Measurements from ENCODE around the gene TPST1. TPM values are rescaled to one million over a fixed set of nuclear protein-coding genes. Genes with fewer than 3 reads are reported as not detected.

TPST1 gene
- total and polyA plus RNA-seq, 2 of the 8 experiments (the other 6 are each of a cell fraction or from before 2014, with no cell fraction given): 8.2 to 18.4 TPM

DNA sequence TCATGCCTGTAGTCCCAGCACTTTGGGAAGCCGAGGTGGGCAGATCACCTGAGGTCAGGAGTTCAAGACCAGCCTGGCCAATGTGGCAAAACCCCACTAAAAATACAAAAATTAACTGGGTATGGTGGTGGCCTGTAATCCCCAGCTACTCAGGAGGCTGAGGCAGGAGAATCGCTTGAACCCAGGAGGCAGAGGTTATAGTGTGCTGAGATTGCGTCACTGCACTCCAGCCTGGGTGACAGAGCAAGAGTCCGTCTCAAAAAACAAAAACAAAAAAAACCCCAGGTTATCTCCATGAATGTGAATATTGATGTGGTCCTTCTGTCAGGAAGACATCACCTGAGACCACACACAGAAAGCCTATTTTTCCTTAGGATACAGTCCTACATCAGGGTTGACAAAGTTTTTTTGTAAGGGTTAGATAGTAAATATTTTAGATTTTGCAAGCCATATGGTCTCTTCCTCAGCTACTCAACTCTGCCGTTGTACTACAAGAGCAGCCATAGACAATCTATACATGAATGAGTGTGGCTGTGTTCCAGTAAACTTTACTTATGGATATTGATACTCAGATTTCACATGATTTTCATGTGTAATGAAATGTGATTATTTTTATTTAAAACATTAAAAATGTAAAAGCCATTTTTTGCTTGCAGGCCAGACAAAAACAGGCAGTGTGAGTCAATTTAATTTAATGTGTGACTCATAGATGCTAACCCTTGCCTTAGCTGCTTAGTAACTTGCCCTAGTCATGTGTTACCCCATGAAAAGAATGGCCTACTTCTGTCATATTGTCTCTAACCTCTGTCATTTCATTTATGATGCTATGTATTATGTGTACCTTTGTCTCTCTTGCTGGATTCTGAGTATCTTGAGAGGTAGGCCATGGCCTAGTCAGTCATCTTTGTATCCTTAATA lies 78.1 kb downstream of the TPST1 start (continued):
- no peak for TF ChIP-seq SP2 (IDR thresholded peaks at IDR 0.05; ENCODE audit: low read length)

All from H1 (cell line).